OCI-LY7 (cell line): Measurements from ENCODE around the gene TMEM184A. TPM values are rescaled to one million over a fixed set of nuclear protein-coding genes. Genes with fewer than 3 reads are reported as not detected.

Experiments
- BruUV-seq: library from RNA; stranded (reverse); fragments of 400-500 nt; replicated peaks from 2 replicates; lab custom pipeline; 2021; lab: Mats Ljungman, UMichigan
- CTCF ChIA-PET: fragments of 300-600 bp; sonication (Branson Sonifier 250); formaldehyde crosslinking; loops from one replicate; lab custom pipeline; 2022; ENCODE audit warnings: antibody characterized with exemption; ENCODE audit not compliant: unreplicated experiment; lab: Charles Lee
- POLR2A ChIA-PET: fragments of 300-600 bp; sonication (Branson Sonifier 250); formaldehyde crosslinking; loops from one replicate; lab custom pipeline; 2022; ENCODE audit warnings: antibody characterized with exemption; lab: Charles Lee
- DNase-seq: peaks from one replicate; pipeline ENCODE4 v3.0.0-alpha.2; 2015; ENCODE audit warnings: low spot score
- H2AFZ ChIP-seq: fragments of 200-600 bp; sonication (generic), shearing (Covaris generic); 2 replicates; pipeline ENCODE4 v1.6.1; 2014; ENCODE audit warnings: mild to moderate bottlenecking, antibody characterized with exemption, low read length, moderate library complexity
- H3K27ac ChIP-seq: fragments of 200-600 bp; sonication (generic); 2 replicates; pipeline ENCODE4 v1.5.1; 2014; ENCODE audit warnings: mixed run types, low read depth, mild to moderate bottlenecking, moderate library complexity, low read length, inconsistent platforms; ENCODE audit not compliant: poor library complexity, severe bottlenecking
- H3K36me3 ChIP-seq: fragments of 200-600 bp; sonication (generic); 2 replicates; pipeline ENCODE4 v1.6.1; 2014; ENCODE audit warnings: mild to moderate bottlenecking, antibody characterized with exemption, low read length, moderate library complexity, mixed read lengths; ENCODE audit not compliant: insufficient read depth
- H3K4me1 ChIP-seq: fragments of 200-600 bp; sonication (generic); 2 replicates; pipeline ENCODE4 v1.5.1; 2014; ENCODE audit warnings: mild to moderate bottlenecking, low read length; ENCODE audit not compliant: insufficient read depth, poor library complexity, severe bottlenecking
- H3K4me2 ChIP-seq: fragments of 200-600 bp; sonication (generic); 2 replicates; pipeline ENCODE4 v1.6.1; 2014; ENCODE audit warnings: mild to moderate bottlenecking, low read length
- H3K4me3 ChIP-seq: fragments of 200-600 bp; sonication (generic); 2 replicates; pipeline ENCODE4 v1.5.1; 2014; ENCODE audit warnings: mild to moderate bottlenecking, low read depth, low read length; ENCODE audit not compliant: poor library complexity, severe bottlenecking
- H3K79me2 ChIP-seq: fragments of 200-600 bp; sonication (generic); 2 replicates; pipeline ENCODE4 v1.6.1; 2016; ENCODE audit warnings: low read depth, mild to moderate bottlenecking, low read length, moderate library complexity, mixed read lengths; ENCODE audit not compliant: insufficient read depth
- H3K9me2 ChIP-seq: fragments of 200-600 bp; sonication (generic); 2 replicates; pipeline ENCODE4 v1.6.1; 2016; ENCODE audit warnings: mild to moderate bottlenecking, low read length, mixed read lengths; ENCODE audit not compliant: insufficient read depth
- H3K9me3 ChIP-seq: fragments of 200-600 bp; sonication (generic); 2 replicates; pipeline ENCODE4 v1.6.1; 2014; ENCODE audit warnings: mild to moderate bottlenecking, mixed run types, low read length, mixed read lengths
- H4K20me1 ChIP-seq: fragments of 200-600 bp; sonication (generic); 2 replicates; pipeline ENCODE4 v1.6.1; 2014; ENCODE audit warnings: mild to moderate bottlenecking, antibody characterized with exemption, low read length, moderate library complexity, mixed read lengths; ENCODE audit not compliant: insufficient read depth
- CTCF ChIP-seq: fragments of 200-600 bp; sonication (generic); conservative IDR thresholded peaks from 2 replicates; pipeline ENCODE4 v1.5.1; 2014; ENCODE audit warnings: mild to moderate bottlenecking, antibody characterized with exemption, low read length, moderate library complexity, mixed read lengths
- EZH2phosphoT487 ChIP-seq: fragments of 200-600 bp; sonication (generic); IDR thresholded peaks from 2 replicates; pipeline ENCODE4 v1.6.1; 2018; ENCODE audit warnings: low read depth, borderline replicate concordance, mild to moderate bottlenecking, mixed run types, antibody characterized with exemption, low read length, moderate library complexity, mixed read lengths
- intact Hi-C: fragments of 100-400 bp; cut with micrococcal nuclease; formaldehyde crosslinking; loops from one replicate; pipeline ENCODE4 v1.10.0; 2022; ENCODE audit not compliant: unreplicated experiment
- total RNA-seq, 2 experiments: library from RNA; depleted of rRNA in 1 of 2; stranded (reverse); fragments of >200 nt in 1 of 2; shearing (Covaris generic) in 1 of 2; gene quantifications; 2 replicates each; pipeline ENCODE4 v1.2.3, GENCODE V29; 2014 to 2022

The TMEM184A gene
- total RNA-seq, 2 experiments from 2014 or later = 0.19 TPM; not detected in 1

GRCh38 chr7:1548438-1548831 is 7.6 kb downstream of the TMEM184A start:
- no peaks in the 10 kb centered on the region for H3K9me3 ChIP-seq
- no peaks in the 10 kb centered on the region for H3K79me2 ChIP-seq
- H3K27ac ChIP-seq = no peak overlapping the region
- intact Hi-C loops = no loop called here
- H3K36me3 ChIP-seq = peaks cover 6% of the 10 kb centered on the region; the same call in 1 of the 2 replicates
- BruUV-seq = no TSS peak
- TF ChIP-seq EZH2phosphoT487 (no peak), CTCF (peak; percentile 37; the same call in 1 of the 2 replicates)
- no peak overlapping the region for H2AFZ ChIP-seq
- H3K4me3 ChIP-seq = no peak overlapping the region
- POLR2A ChIA-PET = no interaction called here
- no peak overlapping the region for H3K4me2 ChIP-seq
- H3K4me1 ChIP-seq = no peaks in the 10 kb centered on the region
- no peaks in the 10 kb centered on the region for H3K9me2 ChIP-seq
- H4K20me1 ChIP-seq = no peaks in the 10 kb centered on the region
- no peak for DNase-seq
- CTCF ChIA-PET = no interaction called here

GRCh38 chr7:1547777-1548437 is 8.1 kb downstream of the TMEM184A start:
- H3K9me3 ChIP-seq = no peaks in the 10 kb centered on the region
- no peak overlapping the region for H3K27ac ChIP-seq
- no peaks in the 10 kb centered on the region for H3K4me1 ChIP-seq
- H3K9me2 ChIP-seq = no peaks in the 10 kb centered on the region
- H3K4me2 ChIP-seq = no peak overlapping the region
- H2AFZ ChIP-seq = no peak overlapping the region
- H4K20me1 ChIP-seq = no peaks in the 10 kb centered on the region
- H3K79me2 ChIP-seq = no peaks in the 10 kb centered on the region
- ChIA-PET CTCF (no interaction called here), POLR2A (no interaction called here)
- H3K4me3 ChIP-seq = no peak overlapping the region
- intact Hi-C loops = no loop called here
- no TSS peak for BruUV-seq
- DNase-seq = no peak
- TF ChIP-seq EZH2phosphoT487 = no peak
- no peak for TF ChIP-seq CTCF
- H3K36me3 ChIP-seq = peaks cover 11% of the 10 kb centered on the region; the same call in 1 of the 2 replicates
